Esophagus squamous epithelium (tissue), 4 donors: ENCODE results near the gene RPS6KC1.
"Not testable (repeated sequence)": the region's sequence is repeated elsewhere in the genome, so short reads cannot be mapped to it uniquely, and the experiment has no call there.

Experiments used
- POLR2A ChIP-seq, 4 donors: fragments of 450-650 bp; IDR thresholded peaks; one replicate each; pipeline ENCODE4 v1.6.1; 2017; ENCODE audit warnings: antibody characterized with exemption in 4 of 4, mild to moderate bottlenecking in 4 of 4, moderate library complexity in 3 of 4
- TF ChIP-seq, protein P1 (sequence below), 6 experiments: fragments of 450-650 bp in 4 of 6; fragments of 200-600 bp in 2 of 6; sonication (generic) in 2 of 6; IDR thresholded peaks; one replicate each; pipeline ENCODE4 v1.5.1; 2016 to 2019; ENCODE audit warnings: antibody characterized with exemption in 6 of 6, mild to moderate bottlenecking in 4 of 6, moderate library complexity in 4 of 6

DNA sequence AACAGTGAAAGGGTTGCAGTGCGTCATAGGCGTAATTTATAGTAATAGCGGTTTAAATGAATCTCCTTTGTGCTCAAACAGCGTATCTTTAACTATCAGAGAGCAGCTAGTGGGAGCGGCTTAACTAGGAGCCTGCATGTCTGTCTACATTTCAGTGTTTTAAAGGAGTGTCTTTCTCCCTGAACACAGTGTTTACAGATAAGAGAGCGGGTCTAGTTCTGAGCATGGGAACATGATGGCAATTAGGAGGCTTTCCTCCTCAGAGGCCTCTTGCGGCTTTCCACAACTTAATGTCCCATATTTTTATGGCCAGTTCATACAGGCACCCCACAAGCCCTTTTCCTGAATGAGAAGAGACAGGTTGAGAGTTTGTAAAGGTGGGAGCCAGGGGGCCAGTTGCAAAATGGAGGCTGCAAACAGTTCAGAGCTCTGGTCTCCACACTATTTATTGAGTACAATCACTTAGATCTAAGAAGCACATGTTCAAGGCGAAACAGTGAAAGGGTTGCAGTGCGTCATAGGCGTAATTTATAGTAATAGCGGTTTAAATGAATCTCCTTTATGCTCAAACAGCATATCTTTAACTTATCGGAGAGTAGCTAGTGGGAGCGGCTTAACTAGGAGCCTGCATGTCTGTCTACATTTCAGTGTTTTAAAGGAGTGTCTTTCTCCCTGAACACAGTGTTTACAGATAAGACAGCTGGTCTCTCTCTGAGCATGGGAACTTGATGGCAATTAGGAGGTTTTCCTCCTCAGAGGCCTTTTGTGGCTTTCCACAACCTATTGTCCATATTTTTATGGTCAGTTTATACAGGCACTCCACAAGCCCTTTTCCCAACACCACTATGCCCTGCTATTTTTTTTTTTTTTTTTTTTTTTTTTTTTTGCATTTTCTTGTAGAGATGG, 5.5 kb upstream of the RPS6KC1 start:
- TF ChIP-seq, protein P1, sequence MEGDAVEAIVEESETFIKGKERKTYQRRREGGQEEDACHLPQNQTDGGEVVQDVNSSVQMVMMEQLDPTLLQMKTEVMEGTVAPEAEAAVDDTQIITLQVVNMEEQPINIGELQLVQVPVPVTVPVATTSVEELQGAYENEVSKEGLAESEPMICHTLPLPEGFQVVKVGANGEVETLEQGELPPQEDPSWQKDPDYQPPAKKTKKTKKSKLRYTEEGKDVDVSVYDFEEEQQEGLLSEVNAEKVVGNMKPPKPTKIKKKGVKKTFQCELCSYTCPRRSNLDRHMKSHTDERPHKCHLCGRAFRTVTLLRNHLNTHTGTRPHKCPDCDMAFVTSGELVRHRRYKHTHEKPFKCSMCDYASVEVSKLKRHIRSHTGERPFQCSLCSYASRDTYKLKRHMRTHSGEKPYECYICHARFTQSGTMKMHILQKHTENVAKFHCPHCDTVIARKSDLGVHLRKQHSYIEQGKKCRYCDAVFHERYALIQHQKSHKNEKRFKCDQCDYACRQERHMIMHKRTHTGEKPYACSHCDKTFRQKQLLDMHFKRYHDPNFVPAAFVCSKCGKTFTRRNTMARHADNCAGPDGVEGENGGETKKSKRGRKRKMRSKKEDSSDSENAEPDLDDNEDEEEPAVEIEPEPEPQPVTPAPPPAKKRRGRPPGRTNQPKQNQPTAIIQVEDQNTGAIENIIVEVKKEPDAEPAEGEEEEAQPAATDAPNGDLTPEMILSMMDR (IDR thresholded peaks at IDR 0.05), result not testable (repeated sequence)
- TF ChIP-seq POLR2A (IDR thresholded peaks at IDR 0.05), result not testable (repeated sequence)
